GM12878 (cell line): ENCODE results near the gene ARIH2. TPM values are rescaled to one million over a fixed set of nuclear protein-coding genes. Genes with fewer than 3 reads are reported as not detected.

Experiments
- ATAC-seq: fragments of 200-7000 bp; cut with Tn5 transposase; 3 replicates; pipeline ENCODE4 v1.9.1; 2020; ENCODE audit warnings: mild to moderate bottlenecking, moderate library complexity
- BruUV-seq: library from RNA; stranded (reverse); fragments of 400-500 nt; replicated peaks from 2 replicates; lab custom pipeline; 2021; lab: Mats Ljungman, UMichigan
- CTCF ChIA-PET: fragments of 300-600 bp; sonication (Branson Sonifier 250); formaldehyde crosslinking; extraction: SDS; loops from one replicate; lab custom pipeline; 2021; ENCODE audit warnings: inconsistent platforms; lab: Yijun Ruan, JAX
- POLR2A ChIA-PET: fragments of 350-600 bp; formaldehyde crosslinking; extraction: SDS; loops from one replicate; lab custom pipeline; 2021; ENCODE audit warnings: inconsistent platforms; lab: Charles Lee
- RAD21 ChIA-PET: fragments of 300-600 bp; sonication (Branson Sonifier 250); formaldehyde crosslinking; loops from one replicate; lab custom pipeline; 2023; ENCODE audit warnings: antibody characterized with exemption; ENCODE audit not compliant: unreplicated experiment; lab: Charles Lee
- SMC1A ChIA-PET: fragments of 300-600 bp; sonication (Branson Sonifier 250); formaldehyde crosslinking; loops from one replicate; lab custom pipeline; 2023; ENCODE audit not compliant: unreplicated experiment, uncharacterized antibody; lab: Charles Lee
- DNase-seq: peaks from one replicate; pipeline ENCODE4 v3.0.0-alpha.2; 2011; ENCODE audit warnings: low read depth, low spot score
- FAIRE-seq: peaks from 3 replicates; lab custom pipeline; 2011; peaks lifted over from hg19 to GRCh38; lab: Jason Lieb, UNC
- H2AFZ ChIP-seq: 2 replicates; pipeline ENCODE4 v1.6.0; 2011; ENCODE audit warnings: low read depth, low read length, control low read depth; ENCODE audit not compliant: control insufficient read depth
- H3K27ac ChIP-seq: 2 replicates; pipeline ENCODE4 v1.5.1; 2011; ENCODE audit warnings: control low read depth; ENCODE audit not compliant: control insufficient read depth, insufficient read depth
- H3K27me3 ChIP-seq, 2 experiments: replicated peaks in 1 of 2; 2 replicates each; pipeline versions ENCODE4 v1.6.0 to v1.6.1; 2011; ENCODE audit warnings: low read length in 1 of 2; ENCODE audit not compliant: control insufficient read depth in 2 of 2, insufficient read depth in 2 of 2
- H3K36me3 ChIP-seq, 2 experiments: 2 replicates each; pipeline ENCODE4 v1.5.1; 2011; ENCODE audit warnings: low read length in 1 of 2; ENCODE audit not compliant: control insufficient read depth in 2 of 2, insufficient read depth in 2 of 2
- H3K4me1 ChIP-seq: 2 replicates; pipeline ENCODE4 v1.6.1; 2011; ENCODE audit warnings: mild to moderate bottlenecking, low read length, moderate library complexity, mixed read lengths; ENCODE audit not compliant: control insufficient read depth, insufficient read depth
- H3K4me2 ChIP-seq: 2 replicates; pipeline ENCODE4 v1.6.0; 2011; ENCODE audit warnings: control low read depth; ENCODE audit not compliant: control insufficient read depth, insufficient read depth
- H3K4me3 ChIP-seq: fragments of 200-600 bp; sonication (generic); 2 replicates; pipeline ENCODE4 v1.5.1; 2016
- H3K79me2 ChIP-seq: 2 replicates; pipeline ENCODE4 v1.6.0; 2011; ENCODE audit warnings: low read length; ENCODE audit not compliant: control insufficient read depth, insufficient read depth
- H3K9ac ChIP-seq: 2 replicates; pipeline ENCODE4 v1.8.0; 2011; ENCODE audit warnings: low read length, control low read depth, mixed read lengths; ENCODE audit not compliant: control insufficient read depth, insufficient read depth
- H3K9me3 ChIP-seq: replicated peaks from 3 replicates; pipeline ENCODE4 v1.5.1; 2011; ENCODE audit warnings: mild to moderate bottlenecking, low read length; ENCODE audit not compliant: control insufficient read depth, insufficient read depth
- H4K20me1 ChIP-seq: 2 replicates; pipeline ENCODE4 v1.6.0; 2011; ENCODE audit not compliant: control insufficient read depth, insufficient read depth
- BCLAF1 ChIP-seq: fragments of 450-650 bp; IDR thresholded peaks from 2 replicates; pipeline ENCODE4 v1.6.1; 2017; ENCODE audit warnings: antibody characterized with exemption, mild to moderate bottlenecking, moderate library complexity
- BHLHE40 ChIP-seq, 2 experiments: fragments of 450-650 bp in 1 of 2; IDR thresholded peaks; 2 replicates each; pipeline ENCODE4 v1.6.1; 2011 to 2017; ENCODE audit warnings: low read depth in 2 of 2, borderline replicate concordance in 1 of 2, improper control_type of control experiment in 1 of 2, low read length in 1 of 2, mild to moderate bottlenecking in 1 of 2
- E2F4 ChIP-seq: IDR thresholded peaks from 2 replicates; pipeline ENCODE4 v1.6.1; 2012; ENCODE audit warnings: low read depth, low read length, improper control_type of control experiment
- FOS ChIP-seq: IDR thresholded peaks from 3 replicates; pipeline ENCODE4 v1.6.1; 2011; ENCODE audit warnings: borderline replicate concordance; ENCODE audit not compliant: insufficient read length; ENCODE audit errors: extremely low read depth
- NBN ChIP-seq: fragments of 450-650 bp; IDR thresholded peaks from 2 replicates; pipeline ENCODE4 v1.6.1; 2016
- WGBS: methylation state at CpG from one replicate; pipeline ENCODE4 v1.1.6; 2016; ENCODE audit warnings: low lambda C conversion rate; ENCODE audit not compliant: insufficient replicate concordance, insufficient coverage; ENCODE audit errors: missing lambda C conversion rate; 5-methylcytosine and 5-hydroxymethylcytosine counted together
- in situ Hi-C: fragments of 300-500 bp; cut with MboI; formaldehyde crosslinking; loops from 9 replicates; pipeline ENCODE4 v1.14.3; 2018; ENCODE audit warnings: mixed read lengths
- intact Hi-C: fragments of 100-400 bp; cut with micrococcal nuclease; formaldehyde crosslinking; loops from one replicate; pipeline ENCODE4 v1.14.2; 2022; ENCODE audit not compliant: unreplicated experiment
- polyA plus RNA-seq, 11 experiments: library from polyadenylated mRNA; depleted of rRNA in 4 of 11; unstranded in 6 of 11; stranded (reverse) in 5 of 11; fragments of >200 nt; fragmentation: Nextera tagmentation in 4 of 11; fragmentation: Illumina TruSeq in 1 of 11; extraction: Ambion mirVana in 4 of 11; extraction: Trizol in 1 of 11; gene quantifications; 1 replicate in 1 of 11; 2 replicates in 10 of 11; pipeline versions ENCODE4 v1.2.1 to v1.2.3, GENCODE V29; 2011 to 2016; ENCODE audit warnings: inconsistent platforms in 2 of 11, missing spikeins in 2 of 11, low read depth in 1 of 11
- total RNA-seq, 4 experiments: library from RNA; depleted of rRNA in 3 of 4; stranded (reverse); fragments of >200 nt in 3 of 4; fragmentation: Illumina TruSeq in 1 of 4; extraction: Trizol in 1 of 4; gene quantifications; 2 replicates each; pipeline versions ENCODE4 v1.2.1 to v1.2.3, GENCODE V29; 2013 to 2021

The ARIH2 gene
- total and polyA plus RNA-seq, 10 of the 15 experiments (the other 5 are each of a cell fraction or from before 2014, with no cell fraction given): 18.7 to 74.7 (median 63.7) TPM

GRCh38 chr3:48894516-48894915 lies 24.1 kb upstream of the ARIH2 start:
- H4K20me1 ChIP-seq: no peaks in the 10 kb centered on the region
- no peak overlapping the region for H3K27ac ChIP-seq
- no peak for DNase-seq
- no peak overlapping the region for H3K4me3 ChIP-seq
- ChIA-PET CTCF (no interaction called here), SMC1A (no interaction called here), RAD21 (no interaction called here), POLR2A (interaction anchor here (0.7 kb wide), 1 partner anchor 612 kb away, joined by 6 read pairs; no protein-coding TSS in a partner anchor)
- BruUV-seq: no TSS peak
- in situ Hi-C loops: no loop called here
- TF ChIP-seq NBN (no peak), FOS (no peak), BCLAF1 (no peak), E2F4 (no peak), BHLHE40 (IDR thresholded peaks at IDR 0.05; ENCODE audit: borderline replicate concordance in 1 of 2, low read depth in 2 of 2, low read length in 1 of 2) (no peak)
- H3K79me2 ChIP-seq: peaks cover 2% of the 10 kb centered on the region
- no peak for FAIRE-seq
- H3K36me3 ChIP-seq: no peaks in the 10 kb centered on the region
- intact Hi-C loops: no loop called here
- 98% methylated on average over 6 of the region's 6 CpGs for WGBS
- H3K9me3 ChIP-seq: no peaks in the 10 kb centered on the region
- no peak overlapping the region for H3K9ac ChIP-seq
- no peak overlapping the region for H3K4me2 ChIP-seq
- H3K27me3 ChIP-seq: no peaks in the 10 kb centered on the region
- ATAC-seq: no peak
- H2AFZ ChIP-seq: no peak overlapping the region
- peaks cover 18% of the 10 kb centered on the region for H3K4me1 ChIP-seq
